ENCODE results near the gene UGT2A1. TPM values are rescaled to one million over a fixed set of nuclear protein-coding genes. Genes with fewer than 3 reads are reported as not detected.

Gene UGT2A1
- total and polyA plus RNA-seq, 2 donors = 0.09 to 0.21 TPM

- no peaks in the 10 kb centered on the region for H3K27me3 ChIP-seq (ENCODE audit: control insufficient read depth in 2 of 2, insufficient read depth in 1 of 2, low read length in 1 of 2)
- H3K9me3 ChIP-seq (ENCODE audit: control insufficient read depth in 2 of 2, insufficient read depth in 1 of 2, low read length in 1 of 2) = no peaks in the 10 kb centered on the region
- no peak overlapping the region for H3K27ac ChIP-seq (ENCODE audit: low read depth in 1 of 2, low read length in 1 of 2)
- H3K36me3 ChIP-seq (ENCODE audit: control insufficient read depth in 2 of 2, insufficient read depth in 2 of 2, low read length in 1 of 2) = no peaks in the 10 kb centered on the region
- no peak for DNase-seq (ENCODE audit: low read depth in 6 of 9, low spot score in 9 of 9)
- 83% methylated on average over 1 of the region's 1 CpG for WGBS
- H3K4me1 ChIP-seq (ENCODE audit: control insufficient read depth in 2 of 2, insufficient read depth in 2 of 2, low read length in 2 of 2) = no peaks in the 10 kb centered on the region
- H3K4me3 ChIP-seq (ENCODE audit: low read length in 2 of 2) = no peak overlapping the region
Measured at GRCh38 chr4:69610484-69610883, 42.6 kb downstream of the UGT2A1 start.

GRCh38 chr4:69601065-69601464 lies 52.0 kb downstream of the UGT2A1 start:
- no peaks in the 10 kb centered on the region for H3K36me3 ChIP-seq (ENCODE audit: control insufficient read depth in 2 of 2, insufficient read depth in 2 of 2, low read length in 1 of 2)
- no peak overlapping the region for H3K4me3 ChIP-seq (ENCODE audit: low read length in 2 of 2)
- 81% methylated on average over 4 of the region's 4 CpGs for WGBS
- H3K4me1 ChIP-seq (ENCODE audit: control insufficient read depth in 2 of 2, insufficient read depth in 2 of 2, low read length in 2 of 2) = no peaks in the 10 kb centered on the region
- no peaks in the 10 kb centered on the region for H3K9me3 ChIP-seq (ENCODE audit: control insufficient read depth in 2 of 2, insufficient read depth in 1 of 2, low read length in 1 of 2)
- no peaks in the 10 kb centered on the region for H3K27me3 ChIP-seq (ENCODE audit: control insufficient read depth in 2 of 2, insufficient read depth in 1 of 2, low read length in 1 of 2)
- DNase-seq (ENCODE audit: low read depth in 6 of 9, low spot score in 9 of 9) = no peak
- H3K27ac ChIP-seq (ENCODE audit: low read depth in 1 of 2, low read length in 1 of 2) = no peak overlapping the region

GRCh38 chr4:69600013-69600412 lies 53.0 kb downstream of the UGT2A1 start:
- Histone ChIP-seq H3K4me3 (ENCODE audit: low read length in 2 of 2) (no peak overlapping the region), H3K4me1 (ENCODE audit: control insufficient read depth in 2 of 2, insufficient read depth in 2 of 2, low read length in 2 of 2) (no peaks in the 10 kb centered on the region), H3K27ac (ENCODE audit: low read depth in 1 of 2, low read length in 1 of 2) (no peak overlapping the region), H3K9me3 (ENCODE audit: control insufficient read depth in 2 of 2, insufficient read depth in 1 of 2, low read length in 1 of 2) (no peaks in the 10 kb centered on the region), H3K27me3 (ENCODE audit: control insufficient read depth in 2 of 2, insufficient read depth in 1 of 2, low read length in 1 of 2) (no peaks in the 10 kb centered on the region), H3K36me3 (ENCODE audit: control insufficient read depth in 2 of 2, insufficient read depth in 2 of 2, low read length in 1 of 2) (no peaks in the 10 kb centered on the region)
- DNase-seq (ENCODE audit: low read depth in 6 of 9, low spot score in 9 of 9) = no peak
- 89% methylated on average over 2 of the region's 2 CpGs for WGBS

GRCh38 chr4:69594382-69594781 lies 58.7 kb downstream of the UGT2A1 start:
- Histone ChIP-seq H3K27ac (ENCODE audit: low read depth in 1 of 2, low read length in 1 of 2) (no peak overlapping the region), H3K4me1 (ENCODE audit: control insufficient read depth in 2 of 2, insufficient read depth in 2 of 2, low read length in 2 of 2) (no peaks in the 10 kb centered on the region), H3K27me3 (ENCODE audit: control insufficient read depth in 2 of 2, insufficient read depth in 1 of 2, low read length in 1 of 2) (no peaks in the 10 kb centered on the region), H3K36me3 (ENCODE audit: control insufficient read depth in 2 of 2, insufficient read depth in 2 of 2, low read length in 1 of 2) (no peaks in the 10 kb centered on the region), H3K9me3 (ENCODE audit: control insufficient read depth in 2 of 2, insufficient read depth in 1 of 2, low read length in 1 of 2) (no peaks in the 10 kb centered on the region), H3K4me3 (ENCODE audit: low read length in 2 of 2) (no peak overlapping the region)
- WGBS = 70% methylated on average over 4 of the region's 4 CpGs
- no peak for DNase-seq (ENCODE audit: low read depth in 6 of 9, low spot score in 9 of 9)

- no peak overlapping the region for H3K4me3 ChIP-seq (ENCODE audit: low read length in 2 of 2)
- H3K36me3 ChIP-seq (ENCODE audit: control insufficient read depth in 2 of 2, insufficient read depth in 2 of 2, low read length in 1 of 2) = no peaks in the 10 kb centered on the region
- no peak overlapping the region for H3K27ac ChIP-seq (ENCODE audit: low read depth in 1 of 2, low read length in 1 of 2)
- H3K4me1 ChIP-seq (ENCODE audit: control insufficient read depth in 2 of 2, insufficient read depth in 2 of 2, low read length in 2 of 2) = no peaks in the 10 kb centered on the region
- H3K9me3 ChIP-seq (ENCODE audit: control insufficient read depth in 2 of 2, insufficient read depth in 1 of 2, low read length in 1 of 2) = no peaks in the 10 kb centered on the region
- 57% methylated on average over 1 of the region's 1 CpG for WGBS
- H3K27me3 ChIP-seq (ENCODE audit: control insufficient read depth in 2 of 2, insufficient read depth in 1 of 2, low read length in 1 of 2) = no peaks in the 10 kb centered on the region
- no peak for DNase-seq (ENCODE audit: low read depth in 6 of 9, low spot score in 9 of 9)
Measured at GRCh38 chr4:69591364-69591763, 61.7 kb downstream of the UGT2A1 start.

- Histone ChIP-seq H3K4me1 (ENCODE audit: control insufficient read depth in 2 of 2, insufficient read depth in 2 of 2, low read length in 2 of 2) (no peaks in the 10 kb centered on the region), H3K27ac (ENCODE audit: low read depth in 1 of 2, low read length in 1 of 2) (no peak overlapping the region), H3K36me3 (ENCODE audit: control insufficient read depth in 2 of 2, insufficient read depth in 2 of 2, low read length in 1 of 2) (no peaks in the 10 kb centered on the region), H3K9me3 (ENCODE audit: control insufficient read depth in 2 of 2, insufficient read depth in 1 of 2, low read length in 1 of 2) (no peaks in the 10 kb centered on the region), H3K27me3 (ENCODE audit: control insufficient read depth in 2 of 2, insufficient read depth in 1 of 2, low read length in 1 of 2) (no peaks in the 10 kb centered on the region), H3K4me3 (ENCODE audit: low read length in 2 of 2) (no peak overlapping the region)
- DNase-seq (ENCODE audit: low read depth in 6 of 9, low spot score in 9 of 9) = no peak
- WGBS = 91% methylated on average over 1 of the region's 1 CpG
Measured at GRCh38 chr4:69589884-69590283, 63.2 kb downstream of the UGT2A1 start.

- DNase-seq (ENCODE audit: low read depth in 6 of 9, low spot score in 9 of 9) = no peak
- Histone ChIP-seq H3K27ac (ENCODE audit: low read depth in 1 of 2, low read length in 1 of 2) (no peak overlapping the region), H3K4me3 (ENCODE audit: low read length in 2 of 2) (no peak overlapping the region), H3K27me3 (ENCODE audit: control insufficient read depth in 2 of 2, insufficient read depth in 1 of 2, low read length in 1 of 2) (no peaks in the 10 kb centered on the region), H3K36me3 (ENCODE audit: control insufficient read depth in 2 of 2, insufficient read depth in 2 of 2, low read length in 1 of 2) (no peaks in the 10 kb centered on the region), H3K4me1 (ENCODE audit: control insufficient read depth in 2 of 2, insufficient read depth in 2 of 2, low read length in 2 of 2) (no peaks in the 10 kb centered on the region), H3K9me3 (ENCODE audit: control insufficient read depth in 2 of 2, insufficient read depth in 1 of 2, low read length in 1 of 2) (no peaks in the 10 kb centered on the region)
- WGBS = 86% methylated on average over 5 of the region's 5 CpGs
Measured at GRCh38 chr4:69584135-69584534, 68.9 kb downstream of the UGT2A1 start.

GRCh38 chr4:69583543-69583942 lies 69.5 kb downstream of the UGT2A1 start:
- Histone ChIP-seq H3K4me3 (ENCODE audit: low read length in 2 of 2) (no peak overlapping the region), H3K9me3 (ENCODE audit: control insufficient read depth in 2 of 2, insufficient read depth in 1 of 2, low read length in 1 of 2) (no peaks in the 10 kb centered on the region), H3K27ac (ENCODE audit: low read depth in 1 of 2, low read length in 1 of 2) (no peak overlapping the region), H3K4me1 (ENCODE audit: control insufficient read depth in 2 of 2, insufficient read depth in 2 of 2, low read length in 2 of 2) (no peaks in the 10 kb centered on the region), H3K27me3 (ENCODE audit: control insufficient read depth in 2 of 2, insufficient read depth in 1 of 2, low read length in 1 of 2) (no peaks in the 10 kb centered on the region), H3K36me3 (ENCODE audit: control insufficient read depth in 2 of 2, insufficient read depth in 2 of 2, low read length in 1 of 2) (no peaks in the 10 kb centered on the region)
- 86% methylated on average over 2 of the region's 2 CpGs for WGBS
- DNase-seq (ENCODE audit: low read depth in 6 of 9, low spot score in 9 of 9) = no peak

- Histone ChIP-seq H3K27ac (ENCODE audit: low read depth in 1 of 2, low read length in 1 of 2) (no peak overlapping the region), H3K4me3 (ENCODE audit: low read length in 2 of 2) (no peak overlapping the region), H3K27me3 (ENCODE audit: control insufficient read depth in 2 of 2, insufficient read depth in 1 of 2, low read length in 1 of 2) (no peaks in the 10 kb centered on the region), H3K36me3 (ENCODE audit: control insufficient read depth in 2 of 2, insufficient read depth in 2 of 2, low read length in 1 of 2) (no peaks in the 10 kb centered on the region), H3K9me3 (ENCODE audit: control insufficient read depth in 2 of 2, insufficient read depth in 1 of 2, low read length in 1 of 2) (peaks cover 0 to 3% of the 10 kb centered on the region in 2 donors), H3K4me1 (ENCODE audit: control insufficient read depth in 2 of 2, insufficient read depth in 2 of 2, low read length in 2 of 2) (no peaks in the 10 kb centered on the region)
- 96% methylated on average over 1 of the region's 1 CpG for WGBS
- no peak for DNase-seq (ENCODE audit: low read depth in 6 of 9, low spot score in 9 of 9)
Measured at GRCh38 chr4:69577245-69577644, 75.8 kb downstream of the UGT2A1 start.

Data from thymus (tissue), 11 donors.